HG03460 (cell line): ENCODE data around the gene PRKAG1.
"Not testable (repeated sequence)": the region's sequence is repeated elsewhere in the genome, so short reads cannot be mapped to it uniquely, and the experiment has no call there.

Source experiments
- ATAC-seq: cut with Tn5 transposase; IDR thresholded peaks from one replicate; pipeline ENCODE4 v1.9.1; 2021; ENCODE audit not compliant: unreplicated experiment

PRKAG1 gene

GRCh38 chr12:49018261-49019119 is at the start of gene PRKAG1:
TSS of gene PRKAG1 (minus strand) at chr12:49018776. CDS start at chr12:49018740, 36 bp downstream.
- ATAC-seq: peak; percentile 88

- no peak for ATAC-seq
Measured at GRCh38 chr12:49066120-49066519, 47.5 kb upstream of the PRKAG1 start.

- no peak for ATAC-seq
Measured at GRCh38 chr12:49064767-49065152, 46.2 kb upstream of the PRKAG1 start.

- not testable (repeated sequence) for ATAC-seq
Measured at GRCh38 chr12:49061916-49062315, 43.3 kb upstream of the PRKAG1 start.

GRCh38 chr12:49061157-49061650 is 42.6 kb upstream of the PRKAG1 start:
- no peak for ATAC-seq

GRCh38 chr12:49060237-49061156 is 41.9 kb upstream of the PRKAG1 start, which contains the start of gene KMT2D:
TSS of gene KMT2D (minus strand) at chr12:49060794. CDS start at chr12:49055324, 5,470 bp downstream.
- peak; percentile 48 for ATAC-seq

GRCh38 chr12:49059299-49060171 is 41.0 kb upstream of the PRKAG1 start:
- ATAC-seq: peak; percentile 16

GRCh38 chr12:49059045-49059298 is 40.4 kb upstream of the PRKAG1 start:
- ATAC-seq: no peak

GRCh38 chr12:49058366-49059044 is 39.9 kb upstream of the PRKAG1 start:
- no peak for ATAC-seq

GRCh38 chr12:49057888-49058287 is 39.3 kb upstream of the PRKAG1 start:
- no peak for ATAC-seq

- ATAC-seq: peak; percentile 63
Measured at GRCh38 chr12:49055978-49056754, 37.6 kb upstream of the PRKAG1 start.

GRCh38 chr12:49055092-49055491 is 36.5 kb upstream of the PRKAG1 start:
- ATAC-seq: no peak

GRCh38 chr12:49054524-49054923 is 35.9 kb upstream of the PRKAG1 start:
- no peak for ATAC-seq

- no peak for ATAC-seq
Measured at GRCh38 chr12:49054096-49054495, 35.5 kb upstream of the PRKAG1 start.

- no peak for ATAC-seq
Measured at GRCh38 chr12:49052451-49053208, 34.1 kb upstream of the PRKAG1 start.

GRCh38 chr12:49051777-49052438 is 33.3 kb upstream of the PRKAG1 start:
- ATAC-seq: no peak

- ATAC-seq: no peak
Measured at GRCh38 chr12:49051373-49051764, 32.8 kb upstream of the PRKAG1 start.
